Thyroid gland (tissue), 4 donors: Measurements from ENCODE around the gene SHISA9. TPM values are rescaled to one million over a fixed set of nuclear protein-coding genes. Genes with fewer than 3 reads are reported as not detected.

Experiments used
- DNase-seq, 2 donors: peaks; one replicate each; pipeline ENCODE4 v3.0.0-alpha.2; 2019
- H3K27ac ChIP-seq, 3 donors: fragments of 200-600 bp; sonication (generic); 1 replicate in 2 of 3; 2 replicates in 1 of 3; pipeline ENCODE4 v1.5.1; 2016 to 2019; ENCODE audit warnings: mild to moderate bottlenecking in 1 of 3, moderate library complexity in 1 of 3
- H3K27me3 ChIP-seq: fragments of 200-600 bp; sonication (generic); one replicate; pipeline ENCODE4 v1.5.1; 2019
- H3K36me3 ChIP-seq, 2 donors: fragments of 200-600 bp; sonication (generic); one replicate each; pipeline ENCODE4 v1.5.1; 2016 to 2019
- H3K4me1 ChIP-seq, 2 donors: fragments of 200-600 bp; sonication (generic); one replicate each; pipeline ENCODE4 v1.5.1; 2017 to 2019
- H3K4me3 ChIP-seq, 3 donors: fragments of 200-600 bp; sonication (generic); replicated peaks in 1 of 3; 1 replicate in 2 of 3; 2 replicates in 1 of 3; pipeline ENCODE4 v1.5.1; 2016; ENCODE audit warnings: mild to moderate bottlenecking in 1 of 3
- H3K9me3 ChIP-seq: fragments of 200-600 bp; sonication (generic); one replicate; pipeline ENCODE4 v1.5.1; 2017
- CTCF ChIP-seq, 6 experiments: fragments of 200-600 bp in 3 of 6; fragments of 450-650 bp in 3 of 6; sonication (generic) in 3 of 6; IDR thresholded peaks; one replicate each; pipeline ENCODE4 v1.5.1; 2016 to 2019; ENCODE audit warnings: antibody characterized with exemption in 6 of 6, mild to moderate bottlenecking in 2 of 6, inconsistent platforms in 1 of 6, moderate library complexity in 1 of 6
- POLR2A ChIP-seq, 2 donors: fragments of 450-650 bp; IDR thresholded peaks; one replicate each; pipeline ENCODE4 v1.6.1; 2017; ENCODE audit warnings: antibody characterized with exemption in 2 of 2, mild to moderate bottlenecking in 2 of 2, moderate library complexity in 1 of 2
- WGBS, 2 donors: methylation state at CpG; one replicate each; pipeline ENCODE4 v1.1.5; 2017; 5-methylcytosine and 5-hydroxymethylcytosine counted together
- intact Hi-C: fragments of 100-400 bp; cut with DNase I; formaldehyde crosslinking; loops from one replicate; pipeline ENCODE4 v1.15.1; 2023
- total RNA-seq, 4 donors: library from RNA; depleted of rRNA; stranded (reverse); fragments of >200 nt; gene quantifications; one replicate each; pipeline ENCODE4 v1.2.3, GENCODE V29; 2016

The SHISA9 gene
- total RNA-seq, 4 donors from 2014 or later = 0.11 to 0.34 (median 0.28) TPM

GRCh38 chr16:13093661-13094060 lies 192.3 kb downstream of the SHISA9 start:
- no peak overlapping the region for H3K4me3 ChIP-seq
- no peaks in the 10 kb centered on the region for H3K4me1 ChIP-seq
- H3K9me3 ChIP-seq = no peaks in the 10 kb centered on the region
- H3K27ac ChIP-seq = no peak overlapping the region
- intact Hi-C loops = no loop called here
- H3K36me3 ChIP-seq = no peaks in the 10 kb centered on the region
- WGBS, 2 donors = 33 to 51% methylated on average over 7 of the region's 7 CpGs
- TF ChIP-seq CTCF (IDR thresholded peaks at IDR 0.05) (no peak), POLR2A (IDR thresholded peaks at IDR 0.05) (no peak)
- DNase-seq = no peak
- H3K27me3 ChIP-seq = no peaks in the 10 kb centered on the region

GRCh38 chr16:13095061-13095460 lies 193.7 kb downstream of the SHISA9 start:
- WGBS, 2 donors = 36 to 37% methylated on average over 2 of the region's 2 CpGs
- no peak overlapping the region for H3K4me3 ChIP-seq
- no peak overlapping the region for H3K27ac ChIP-seq
- H3K27me3 ChIP-seq = no peaks in the 10 kb centered on the region
- H3K36me3 ChIP-seq = no peaks in the 10 kb centered on the region
- H3K4me1 ChIP-seq = no peaks in the 10 kb centered on the region
- intact Hi-C loops = no loop called here
- TF ChIP-seq POLR2A (IDR thresholded peaks at IDR 0.05) = no peak
- TF ChIP-seq CTCF (IDR thresholded peaks at IDR 0.05) = no peak
- no peak for DNase-seq
- H3K9me3 ChIP-seq = no peaks in the 10 kb centered on the region

- Histone ChIP-seq H3K27ac (no peak overlapping the region), H3K9me3 (no peaks in the 10 kb centered on the region), H3K4me1 (no peaks in the 10 kb centered on the region), H3K4me3 (no peak overlapping the region), H3K27me3 (no peaks in the 10 kb centered on the region), H3K36me3 (no peaks in the 10 kb centered on the region)
- intact Hi-C loops = no loop called here
- 52 to 73% methylated on average over 2 of the region's 2 CpGs for WGBS, 2 donors
- DNase-seq = no peak
- TF ChIP-seq CTCF (IDR thresholded peaks at IDR 0.05) (no peak), POLR2A (IDR thresholded peaks at IDR 0.05) (no peak)
Measured at GRCh38 chr16:13098536-13098935, 197.1 kb downstream of the SHISA9 start.

- no peaks in the 10 kb centered on the region for H3K9me3 ChIP-seq
- WGBS, 2 donors = 8 to 18% methylated on average over 2 of the region's 2 CpGs
- no peak overlapping the region for H3K27ac ChIP-seq
- no peak for DNase-seq
- TF ChIP-seq CTCF (IDR thresholded peaks at IDR 0.05) (no peak), POLR2A (IDR thresholded peaks at IDR 0.05) (no peak)
- no peaks in the 10 kb centered on the region for H3K4me1 ChIP-seq
- no peak overlapping the region for H3K4me3 ChIP-seq
- intact Hi-C loops = no loop called here
- no peaks in the 10 kb centered on the region for H3K36me3 ChIP-seq
- H3K27me3 ChIP-seq = no peaks in the 10 kb centered on the region
Measured at GRCh38 chr16:13099822-13100221, 198.4 kb downstream of the SHISA9 start.

GRCh38 chr16:13100970-13101369 lies 199.6 kb downstream of the SHISA9 start:
- H3K27me3 ChIP-seq = no peaks in the 10 kb centered on the region
- H3K27ac ChIP-seq = no peak overlapping the region
- TF ChIP-seq POLR2A (IDR thresholded peaks at IDR 0.05) (no peak), CTCF (IDR thresholded peaks at IDR 0.05) (no peak)
- WGBS, 2 donors = 71 to 72% methylated on average over 6 of the region's 6 CpGs
- no peaks in the 10 kb centered on the region for H3K9me3 ChIP-seq
- DNase-seq = no peak
- intact Hi-C loops = no loop called here
- H3K4me1 ChIP-seq = no peaks in the 10 kb centered on the region
- no peak overlapping the region for H3K4me3 ChIP-seq
- H3K36me3 ChIP-seq = no peaks in the 10 kb centered on the region
